GM12801 (cell line): ENCODE results near the gene KDR.

Experiments
- TF ChIP-seq, protein P1 (sequence below): IDR thresholded peaks from one replicate; pipeline ENCODE4 v1.5.1; 2011; ENCODE audit warnings: control low read depth; ENCODE audit not compliant: insufficient read length; ENCODE audit errors: extremely low read depth

KDR gene

GRCh38 chr4:55123791-55124190, 1.6 kb downstream of the KDR start:
- TF ChIP-seq, protein P1, sequence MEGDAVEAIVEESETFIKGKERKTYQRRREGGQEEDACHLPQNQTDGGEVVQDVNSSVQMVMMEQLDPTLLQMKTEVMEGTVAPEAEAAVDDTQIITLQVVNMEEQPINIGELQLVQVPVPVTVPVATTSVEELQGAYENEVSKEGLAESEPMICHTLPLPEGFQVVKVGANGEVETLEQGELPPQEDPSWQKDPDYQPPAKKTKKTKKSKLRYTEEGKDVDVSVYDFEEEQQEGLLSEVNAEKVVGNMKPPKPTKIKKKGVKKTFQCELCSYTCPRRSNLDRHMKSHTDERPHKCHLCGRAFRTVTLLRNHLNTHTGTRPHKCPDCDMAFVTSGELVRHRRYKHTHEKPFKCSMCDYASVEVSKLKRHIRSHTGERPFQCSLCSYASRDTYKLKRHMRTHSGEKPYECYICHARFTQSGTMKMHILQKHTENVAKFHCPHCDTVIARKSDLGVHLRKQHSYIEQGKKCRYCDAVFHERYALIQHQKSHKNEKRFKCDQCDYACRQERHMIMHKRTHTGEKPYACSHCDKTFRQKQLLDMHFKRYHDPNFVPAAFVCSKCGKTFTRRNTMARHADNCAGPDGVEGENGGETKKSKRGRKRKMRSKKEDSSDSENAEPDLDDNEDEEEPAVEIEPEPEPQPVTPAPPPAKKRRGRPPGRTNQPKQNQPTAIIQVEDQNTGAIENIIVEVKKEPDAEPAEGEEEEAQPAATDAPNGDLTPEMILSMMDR, result no peak

GRCh38 chr4:55122235-55122634, 3.2 kb downstream of the KDR start:
- TF ChIP-seq, protein P1, result no peak

DNA sequence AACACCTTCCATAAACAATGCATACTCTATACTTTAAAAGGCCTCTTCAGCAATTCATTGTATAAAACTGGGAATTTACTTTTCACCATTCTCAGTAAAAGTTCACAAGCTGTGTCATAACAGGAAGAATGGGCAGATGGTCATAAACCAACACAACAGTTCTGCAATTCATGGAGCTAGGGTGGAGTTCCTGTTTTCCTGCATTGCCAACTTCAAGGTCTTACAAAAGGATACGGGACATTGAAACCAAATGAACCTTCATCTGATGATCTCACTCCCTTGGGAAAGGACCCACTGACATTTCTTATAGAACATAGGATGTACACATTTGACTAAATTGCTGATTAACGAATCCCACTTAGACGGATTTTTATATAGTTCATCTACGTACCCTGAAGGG, 4.1 kb downstream of the KDR start:
- TF ChIP-seq, protein P1, result no peak

DNA sequence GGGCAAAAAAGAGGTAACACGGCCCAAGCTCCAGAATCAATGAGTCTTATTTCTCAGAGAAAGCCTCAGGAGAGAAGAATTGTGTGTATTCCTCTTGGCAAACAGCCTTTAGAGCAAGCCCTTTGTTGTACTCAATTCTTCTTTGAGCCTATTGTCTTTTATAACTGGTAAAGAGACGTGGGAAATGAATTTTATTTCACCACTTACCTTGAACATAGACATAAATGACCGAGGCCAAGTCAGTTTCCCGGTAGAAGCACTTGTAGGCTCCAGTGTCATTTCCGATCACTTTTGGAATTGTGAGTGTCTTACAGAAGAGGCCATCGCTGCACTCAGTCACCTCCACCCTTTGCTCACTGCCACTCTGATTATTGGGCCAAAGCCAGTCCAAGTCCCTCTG, 7.0 kb downstream of the KDR start:
- TF ChIP-seq, protein P1, result no peak

GRCh38 chr4:55117511-55117910, 7.9 kb downstream of the KDR start:
- TF ChIP-seq, protein P1, result no peak

DNA sequence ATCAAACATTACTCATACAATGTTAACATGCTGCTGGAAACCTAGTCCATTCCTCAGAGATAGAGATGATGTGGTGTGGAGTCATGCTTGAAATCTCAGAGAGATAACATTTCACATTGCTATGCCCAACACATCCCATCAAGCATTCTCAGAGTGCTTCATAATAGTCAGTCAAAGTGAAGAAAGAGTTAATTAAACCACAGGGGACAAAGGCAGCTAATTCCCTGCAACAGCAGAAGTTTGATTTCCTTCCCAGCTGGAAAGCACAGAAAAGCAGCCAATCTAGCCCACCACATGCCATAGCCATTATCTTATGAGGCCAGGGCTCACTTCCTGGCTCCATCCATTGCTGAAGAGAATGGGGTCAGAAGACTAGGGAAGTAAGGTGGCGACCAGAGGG, 8.9 kb downstream of the KDR start:
- TF ChIP-seq, protein P1, result no peak

DNA sequence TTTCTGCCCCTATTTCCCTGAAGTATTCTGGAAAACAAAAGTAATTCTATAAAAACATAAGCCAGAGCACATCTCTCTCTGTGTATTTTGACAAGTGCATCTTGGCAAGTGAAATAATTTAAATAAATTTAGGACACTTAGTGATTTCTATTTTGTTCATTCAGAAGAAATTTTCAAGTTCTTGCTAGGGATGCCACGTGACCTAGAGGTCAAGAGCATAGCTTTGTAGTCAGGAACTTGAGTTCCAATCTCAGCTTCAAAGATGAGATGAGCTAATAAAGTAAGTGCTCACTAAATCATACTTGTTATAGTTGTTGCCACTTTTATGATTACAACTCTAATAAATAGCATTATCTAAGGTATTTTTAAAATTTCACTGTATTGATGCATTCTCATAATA, 13.8 kb downstream of the KDR start:
- TF ChIP-seq, protein P1, result no peak

GRCh38 chr4:55110131-55110530, 15.3 kb downstream of the KDR start:
- TF ChIP-seq, protein P1, result no peak
